Astrocyte (in vitro differentiated cells and primary cell): Measurements from ENCODE around the gene METTL27. TPM values are rescaled to one million over a fixed set of nuclear protein-coding genes. Genes with fewer than 3 reads are reported as not detected.
"Not testable (repeated sequence)": the region's sequence is repeated elsewhere in the genome, so short reads cannot be mapped to it uniquely, and the experiment has no call there.

Experiments
- DNase-seq: peaks from one replicate; pipeline ENCODE4 v3.0.0-alpha.2; 2010; ENCODE audit warnings: low read depth
- FAIRE-seq: peaks from 2 replicates; lab custom pipeline; 2011; peaks lifted over from hg19 to GRCh38; lab: Jason Lieb, UNC
- H2AFZ ChIP-seq: 2 replicates; pipeline ENCODE4 v1.6.0; 2012; ENCODE audit warnings: low read depth, low read length, inconsistent platforms
- H3K27ac ChIP-seq: 2 replicates; pipeline ENCODE4 v1.5.1; 2011; ENCODE audit warnings: low read depth, low read length, inconsistent platforms
- H3K27me3 ChIP-seq: 2 replicates; pipeline ENCODE4 v1.6.0; 2011; ENCODE audit warnings: low read length, inconsistent platforms; ENCODE audit not compliant: insufficient read depth
- H3K36me3 ChIP-seq: 2 replicates; pipeline ENCODE4 v1.5.1; 2011; ENCODE audit warnings: low read length, inconsistent platforms; ENCODE audit not compliant: insufficient read depth
- H3K4me1 ChIP-seq: 2 replicates; pipeline ENCODE4 v1.5.1; 2011; ENCODE audit warnings: low read length, inconsistent platforms; ENCODE audit not compliant: insufficient read depth
- H3K4me2 ChIP-seq: 2 replicates; pipeline ENCODE4 v1.6.0; 2012; ENCODE audit warnings: low read length, inconsistent platforms
- H3K4me3 ChIP-seq: 2 replicates; pipeline ENCODE4 v1.5.1; 2011; ENCODE audit warnings: low read depth, mild to moderate bottlenecking, low read length, inconsistent platforms; ENCODE audit not compliant: insufficient read depth
- H3K79me2 ChIP-seq: 2 replicates; pipeline ENCODE4 v1.6.0; 2012; ENCODE audit warnings: mild to moderate bottlenecking, low read length, inconsistent platforms; ENCODE audit not compliant: insufficient read depth
- H3K9ac ChIP-seq: 2 replicates; pipeline ENCODE4 v1.6.0; 2012; ENCODE audit warnings: mild to moderate bottlenecking, low read length, inconsistent platforms
- H3K9me3 ChIP-seq: 2 replicates; pipeline ENCODE4 v1.5.1; 2012; ENCODE audit warnings: low read depth, mild to moderate bottlenecking, low read length, inconsistent platforms; ENCODE audit not compliant: insufficient read depth
- H4K20me1 ChIP-seq: 2 replicates; pipeline ENCODE4 v1.6.0; 2012; ENCODE audit warnings: low read length, inconsistent platforms; ENCODE audit not compliant: insufficient read depth
- H3K27ac Mint-ChIP-seq: one replicate; pipeline ENCODE4 v1.8.0; 2021; ENCODE audit warnings: mild to moderate bottlenecking, mixed read lengths; ENCODE audit not compliant: unreplicated experiment
- H3K27me3 Mint-ChIP-seq: one replicate; pipeline ENCODE4 v1.8.0; 2021; ENCODE audit warnings: low read depth, mixed read lengths; ENCODE audit not compliant: unreplicated experiment
- H3K36me3 Mint-ChIP-seq: one replicate; pipeline ENCODE4 v1.8.0; 2021; ENCODE audit warnings: low read depth, mixed read lengths; ENCODE audit not compliant: unreplicated experiment
- H3K4me1 Mint-ChIP-seq: one replicate; pipeline ENCODE4 v1.8.0; 2021; ENCODE audit warnings: low read depth, mixed read lengths; ENCODE audit not compliant: unreplicated experiment
- H3K4me3 Mint-ChIP-seq: one replicate; pipeline ENCODE4 v1.8.0; 2021; ENCODE audit warnings: mild to moderate bottlenecking, moderate library complexity, mixed read lengths; ENCODE audit not compliant: unreplicated experiment
- H3K9me3 Mint-ChIP-seq: one replicate; pipeline ENCODE4 v1.8.0; 2021; ENCODE audit warnings: mild to moderate bottlenecking, mixed read lengths; ENCODE audit not compliant: unreplicated experiment
- CTCF ChIP-seq: IDR thresholded peaks from 2 replicates; pipeline ENCODE4 v1.5.1; 2011; ENCODE audit warnings: low read depth, mild to moderate bottlenecking, inconsistent platforms, low read length, moderate library complexity; ENCODE audit not compliant: insufficient read depth
- EZH2 ChIP-seq: IDR thresholded peaks from 2 replicates; pipeline ENCODE4 v1.6.1; 2012; ENCODE audit warnings: mild to moderate bottlenecking, low read length, inconsistent platforms; ENCODE audit not compliant: insufficient read depth
- total RNA-seq: library from RNA; stranded (reverse); gene quantifications from 2 replicates; pipeline ENCODE4 v1.2.1, GENCODE V29; 2021

The METTL27 gene
- total RNA-seq, 1 donor from 2014 or later = 2.5 TPM

- DNase-seq = peak; percentile 99
- Histone ChIP-seq H3K27me3 (no peaks in the 10 kb centered on the region), H3K4me3 (peak overlapping the region; percentile 8), H3K4me2 (peak overlapping the region; percentile 74), H3K9me3 (no peaks in the 10 kb centered on the region), H3K9ac (peak overlapping the region; percentile 84), H3K27ac (peak overlapping the region; percentile 98), H2AFZ (no peak overlapping the region), H4K20me1 (no peaks in the 10 kb centered on the region), H3K36me3 (no peaks in the 10 kb centered on the region), H3K4me1 (peaks cover 25% of the 10 kb centered on the region), H3K79me2 (no peaks in the 10 kb centered on the region)
- peaks cover 37% of the 10 kb centered on the region for H3K4me1 Mint-ChIP-seq
- no peaks in the 10 kb centered on the region for H3K36me3 Mint-ChIP-seq
- peak overlapping the region; percentile 98 for H3K27ac Mint-ChIP-seq
- FAIRE-seq = peak; percentile 90
- H3K4me3 Mint-ChIP-seq = no peak overlapping the region
- no peaks in the 10 kb centered on the region for H3K27me3 Mint-ChIP-seq
- peaks cover 2% of the 10 kb centered on the region for H3K9me3 Mint-ChIP-seq
- TF ChIP-seq CTCF (no peak), EZH2 (no peak)
These were observed 8.5 kb upstream of the METTL27 start for GRCh38 chr7:73850781-73851207.

- Histone ChIP-seq H3K36me3 (no peaks in the 10 kb centered on the region), H3K4me2 (no peak overlapping the region), H2AFZ (no peak overlapping the region), H3K4me3 (no peak overlapping the region), H3K27me3 (no peaks in the 10 kb centered on the region), H3K79me2 (no peaks in the 10 kb centered on the region), H3K9me3 (no peaks in the 10 kb centered on the region), H3K27ac (no peak overlapping the region), H4K20me1 (no peaks in the 10 kb centered on the region), H3K4me1 (peaks cover 25% of the 10 kb centered on the region), H3K9ac (no peak overlapping the region)
- Mint-ChIP-seq H3K36me3 (no peaks in the 10 kb centered on the region), H3K27me3 (no peaks in the 10 kb centered on the region), H3K4me1 (peaks cover 45% of the 10 kb centered on the region), H3K4me3 (no peak overlapping the region), H3K27ac (no peak overlapping the region), H3K9me3 (peaks cover 2% of the 10 kb centered on the region)
- FAIRE-seq = no peak
- peak; percentile 30 for DNase-seq
- TF ChIP-seq EZH2 (no peak), CTCF (no peak)
These were observed 5.8 kb upstream of the METTL27 start for GRCh38 chr7:73847941-73848723.

- H3K9me3 ChIP-seq, H3K27me3 Mint-ChIP-seq, FAIRE-seq, H3K4me3 ChIP-seq, H3K79me2 ChIP-seq, H3K9ac ChIP-seq, H3K9me3 Mint-ChIP-seq, H3K36me3 Mint-ChIP-seq, H3K27me3 ChIP-seq, DNase-seq, H2AFZ ChIP-seq, H3K36me3 ChIP-seq, H4K20me1 ChIP-seq, H3K27ac ChIP-seq, H3K4me2 ChIP-seq, H3K4me3 Mint-ChIP-seq: not testable (repeated sequence)
- Mint-ChIP-seq H3K27ac (peak overlapping the region; percentile 12), H3K4me1 (peaks cover 30% of the 10 kb centered on the region)
- peaks cover 14% of the 10 kb centered on the region for H3K4me1 ChIP-seq
These were observed 3.4 kb upstream of the METTL27 start for GRCh38 chr7:73845701-73846195.
